WTC11 (cell line): ENCODE results near the gene RIBC2. TPM values are rescaled to one million over a fixed set of nuclear protein-coding genes. Genes with fewer than 3 reads are reported as not detected.

Experiments used
- ATAC-seq: fragments of 200-7000 bp; cut with Tn5 transposase; 2 replicates; pipeline ENCODE4 v1.10.0; 2021; ENCODE audit warnings: mild to moderate bottlenecking, moderate library complexity
- CTCF ChIA-PET: fragments of 300-600 bp; sonication (Branson Sonifier 250); formaldehyde crosslinking; loops from one replicate; lab custom pipeline; 2021; ENCODE audit warnings: antibody characterized with exemption; lab: Charles Lee
- POLR2A ChIA-PET: fragments of 350-600 bp; sonication (Branson Sonifier 250); formaldehyde crosslinking; loops from one replicate; lab custom pipeline; 2021; ENCODE audit warnings: antibody characterized with exemption; lab: Charles Lee
- DNase-seq: peaks from one replicate; pipeline ENCODE4 v3.0.0; 2021; ENCODE audit warnings: low spot score
- H3K27ac Mint-ChIP-seq: 2 replicates; pipeline ENCODE4 v1.8.0; 2021; ENCODE audit warnings: mixed read lengths
- H3K27me3 Mint-ChIP-seq: 2 replicates; pipeline ENCODE4 v1.8.0; 2021; ENCODE audit warnings: low read depth, mild to moderate bottlenecking, moderate library complexity, mixed read lengths
- H3K36me3 Mint-ChIP-seq: 2 replicates; pipeline ENCODE4 v1.8.0; 2021; ENCODE audit warnings: mixed read lengths
- H3K4me1 Mint-ChIP-seq: 2 replicates; pipeline ENCODE4 v1.8.0; 2022; ENCODE audit warnings: mixed read lengths
- H3K4me3 Mint-ChIP-seq: 2 replicates; pipeline ENCODE4 v1.8.0; 2021; ENCODE audit warnings: mild to moderate bottlenecking, moderate library complexity, mixed read lengths
- H3K9me3 Mint-ChIP-seq: 2 replicates; pipeline ENCODE4 v1.8.0; 2021; ENCODE audit warnings: mixed read lengths
- EMX1 ChIP-seq: fragments of 250-450 bp; sonication (Bioruptor Pico); IDR thresholded peaks from 2 replicates; pipeline ENCODE4 v1.8.0; 2021; ENCODE audit warnings: mild to moderate bottlenecking
- FOXK1 ChIP-seq: sonication (generic); formaldehyde crosslinking; IDR thresholded peaks from 2 replicates; pipeline ENCODE4 v1.8.0; 2022; ENCODE audit warnings: mild to moderate bottlenecking, moderate library complexity, missing genetic modification reagents
- FOXP1 ChIP-seq: sonication (generic); formaldehyde crosslinking; IDR thresholded peaks from 2 replicates; pipeline ENCODE4 v1.8.0; 2022; ENCODE audit warnings: missing genetic modification reagents, mild to moderate bottlenecking, moderate library complexity, borderline replicate concordance
- KAT7 ChIP-seq: sonication (generic); formaldehyde crosslinking; IDR thresholded peaks from 2 replicates; pipeline ENCODE4 v1.8.1; 2023; ENCODE audit warnings: missing genetic modification reagents, mild to moderate bottlenecking, borderline replicate concordance
- NFATC4 ChIP-seq: fragments of 250-450 bp; sonication (Bioruptor Pico); IDR thresholded peaks from 2 replicates; pipeline ENCODE4 v1.9.0; 2021; ENCODE audit warnings: mild to moderate bottlenecking
- NFE2L1 ChIP-seq: sonication (generic); formaldehyde crosslinking; IDR thresholded peaks from 2 replicates; pipeline ENCODE4 v1.8.1; 2023; ENCODE audit warnings: missing genetic modification reagents
- SMAD3 ChIP-seq: sonication (generic); formaldehyde crosslinking; IDR thresholded peaks from 2 replicates; pipeline ENCODE4 v1.8.0; 2022; ENCODE audit warnings: missing genetic modification reagents, mild to moderate bottlenecking, borderline replicate concordance
- ZNF138 ChIP-seq: sonication (generic); formaldehyde crosslinking; conservative IDR thresholded peaks from 2 replicates; pipeline ENCODE4 v1.8.1; 2022; ENCODE audit warnings: mild to moderate bottlenecking, moderate library complexity, missing genetic modification reagents
- ZNF219 ChIP-seq: sonication (generic); formaldehyde crosslinking; IDR thresholded peaks from 2 replicates; pipeline ENCODE4 v1.8.0; 2023; ENCODE audit warnings: missing genetic modification reagents, mild to moderate bottlenecking, borderline replicate concordance
- ZNF263 ChIP-seq: sonication (generic); formaldehyde crosslinking; IDR thresholded peaks from 2 replicates; pipeline ENCODE4 v1.8.1; 2022; ENCODE audit warnings: low read depth, mild to moderate bottlenecking, moderate library complexity, missing genetic modification reagents
- ZNF416 ChIP-seq: fragments of 250-450 bp; sonication (Bioruptor Pico); IDR thresholded peaks from 2 replicates; pipeline ENCODE4 v1.9.0; 2021; ENCODE audit warnings: mild to moderate bottlenecking, inconsistent platforms
- total RNA-seq: library from RNA; stranded (reverse); gene quantifications from 3 replicates; pipeline ENCODE4 v1.2.3, GENCODE V29; 2021
- TF ChIP-seq, protein P1 (sequence below): fragments of 250-450 bp; sonication (Bioruptor Pico); IDR thresholded peaks from 2 replicates; pipeline ENCODE4 v1.9.0; 2021; ENCODE audit warnings: mild to moderate bottlenecking
- TF ChIP-seq, protein P2 (sequence below): sonication (generic); formaldehyde crosslinking; IDR thresholded peaks from 2 replicates; pipeline ENCODE4 v1.8.0; 2022; ENCODE audit warnings: mild to moderate bottlenecking, missing genetic modification reagents
- TF ChIP-seq, protein P3 (sequence below): sonication (generic); formaldehyde crosslinking; IDR thresholded peaks from 2 replicates; pipeline ENCODE4 v1.8.1; 2023; ENCODE audit warnings: mild to moderate bottlenecking, missing genetic modification reagents
- TF ChIP-seq, protein P4 (sequence below): sonication (generic); formaldehyde crosslinking; IDR thresholded peaks from 2 replicates; pipeline ENCODE4 v1.8.0; 2023; ENCODE audit warnings: missing genetic modification reagents
- TF ChIP-seq, protein P5 (sequence below): sonication (generic); formaldehyde crosslinking; IDR thresholded peaks from 2 replicates; pipeline ENCODE4 v1.8.1; 2022; ENCODE audit warnings: mild to moderate bottlenecking, missing genetic modification reagents, moderate library complexity, borderline replicate concordance
- TF ChIP-seq, protein P6 (sequence below): sonication (generic); formaldehyde crosslinking; IDR thresholded peaks from 2 replicates; pipeline ENCODE4 v1.8.0; 2022; ENCODE audit warnings: missing genetic modification reagents
- TF ChIP-seq, protein P7 (sequence below): sonication (generic); formaldehyde crosslinking; IDR thresholded peaks from 2 replicates; pipeline ENCODE4 v1.8.0; 2022; ENCODE audit warnings: mild to moderate bottlenecking, missing genetic modification reagents

Gene RIBC2
- total RNA-seq, 1 experiment from 2014 or later: 2.4 TPM

DNA sequence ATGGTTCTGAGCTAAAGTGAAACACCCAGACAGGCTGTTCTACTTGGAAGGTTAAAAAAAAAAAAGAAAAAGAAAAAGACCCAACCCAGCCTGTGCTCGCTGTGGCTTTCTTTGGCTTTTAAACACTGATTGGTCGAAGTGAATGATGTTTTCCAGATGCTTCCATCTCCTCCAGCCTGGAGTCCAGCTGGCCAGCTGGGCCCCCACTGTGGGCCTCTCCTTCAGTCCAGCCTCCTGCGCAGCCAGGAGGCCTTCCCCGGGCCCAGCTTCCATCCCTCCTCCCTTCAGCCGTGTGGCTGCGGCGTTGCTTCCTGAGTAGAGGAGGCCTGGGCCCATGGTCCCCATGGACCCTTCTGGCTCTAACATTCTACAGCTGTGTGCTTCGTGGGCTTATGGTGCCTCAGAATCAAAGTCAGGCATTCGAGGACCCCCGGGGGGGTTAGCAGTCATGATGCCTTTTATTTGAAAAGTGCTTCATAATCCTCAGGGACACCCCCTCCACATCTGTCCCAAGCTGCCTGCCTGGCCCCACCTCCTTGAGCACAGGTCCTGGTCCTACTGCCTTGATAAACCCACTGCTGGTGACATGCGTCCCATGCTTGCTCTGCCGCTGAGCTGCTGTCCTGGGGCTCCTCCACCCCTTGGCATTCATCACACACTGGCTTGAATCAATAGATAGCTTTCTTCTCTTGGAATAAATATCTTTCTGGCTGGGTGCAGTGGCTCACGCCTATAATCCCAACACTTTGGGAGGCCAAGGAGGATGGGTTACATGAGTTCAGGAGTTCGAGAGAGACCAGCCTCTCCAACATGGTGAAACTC lies 47.0 kb downstream of the RIBC2 start:
- DNase-seq: no peak

More for the DNA sequence above, 47.0 kb downstream of the RIBC2 start:
- 0 out of 2 replicates have a peak, but pooled peaks cover 2% of the 10 kb centered on the region for H3K4me1 Mint-ChIP-seq
- TF ChIP-seq KAT7 (CRISPR knock-in tag): no peak
- TF ChIP-seq, protein P1, sequence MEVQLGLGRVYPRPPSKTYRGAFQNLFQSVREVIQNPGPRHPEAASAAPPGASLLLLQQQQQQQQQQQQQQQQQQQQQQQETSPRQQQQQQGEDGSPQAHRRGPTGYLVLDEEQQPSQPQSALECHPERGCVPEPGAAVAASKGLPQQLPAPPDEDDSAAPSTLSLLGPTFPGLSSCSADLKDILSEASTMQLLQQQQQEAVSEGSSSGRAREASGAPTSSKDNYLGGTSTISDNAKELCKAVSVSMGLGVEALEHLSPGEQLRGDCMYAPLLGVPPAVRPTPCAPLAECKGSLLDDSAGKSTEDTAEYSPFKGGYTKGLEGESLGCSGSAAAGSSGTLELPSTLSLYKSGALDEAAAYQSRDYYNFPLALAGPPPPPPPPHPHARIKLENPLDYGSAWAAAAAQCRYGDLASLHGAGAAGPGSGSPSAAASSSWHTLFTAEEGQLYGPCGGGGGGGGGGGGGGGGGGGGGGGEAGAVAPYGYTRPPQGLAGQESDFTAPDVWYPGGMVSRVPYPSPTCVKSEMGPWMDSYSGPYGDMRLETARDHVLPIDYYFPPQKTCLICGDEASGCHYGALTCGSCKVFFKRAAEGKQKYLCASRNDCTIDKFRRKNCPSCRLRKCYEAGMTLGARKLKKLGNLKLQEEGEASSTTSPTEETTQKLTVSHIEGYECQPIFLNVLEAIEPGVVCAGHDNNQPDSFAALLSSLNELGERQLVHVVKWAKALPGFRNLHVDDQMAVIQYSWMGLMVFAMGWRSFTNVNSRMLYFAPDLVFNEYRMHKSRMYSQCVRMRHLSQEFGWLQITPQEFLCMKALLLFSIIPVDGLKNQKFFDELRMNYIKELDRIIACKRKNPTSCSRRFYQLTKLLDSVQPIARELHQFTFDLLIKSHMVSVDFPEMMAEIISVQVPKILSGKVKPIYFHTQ (CRISPR knock-in tag): no peak
- TF ChIP-seq FOXK1 (CRISPR knock-in tag): no peak
- TF ChIP-seq, protein P2, sequence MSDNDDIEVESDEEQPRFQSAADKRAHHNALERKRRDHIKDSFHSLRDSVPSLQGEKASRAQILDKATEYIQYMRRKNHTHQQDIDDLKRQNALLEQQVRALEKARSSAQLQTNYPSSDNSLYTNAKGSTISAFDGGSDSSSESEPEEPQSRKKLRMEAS (CRISPR knock-in tag): no peak
- TF ChIP-seq ZNF219 (CRISPR knock-in tag): no peak
- TF ChIP-seq NFE2L1 (CRISPR knock-in tag): no peak
- TF ChIP-seq, protein P3, sequence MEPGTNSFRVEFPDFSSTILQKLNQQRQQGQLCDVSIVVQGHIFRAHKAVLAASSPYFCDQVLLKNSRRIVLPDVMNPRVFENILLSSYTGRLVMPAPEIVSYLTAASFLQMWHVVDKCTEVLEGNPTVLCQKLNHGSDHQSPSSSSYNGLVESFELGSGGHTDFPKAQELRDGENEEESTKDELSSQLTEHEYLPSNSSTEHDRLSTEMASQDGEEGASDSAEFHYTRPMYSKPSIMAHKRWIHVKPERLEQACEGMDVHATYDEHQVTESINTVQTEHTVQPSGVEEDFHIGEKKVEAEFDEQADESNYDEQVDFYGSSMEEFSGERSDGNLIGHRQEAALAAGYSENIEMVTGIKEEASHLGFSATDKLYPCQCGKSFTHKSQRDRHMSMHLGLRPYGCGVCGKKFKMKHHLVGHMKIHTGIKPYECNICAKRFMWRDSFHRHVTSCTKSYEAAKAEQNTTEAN (CRISPR knock-in tag): no peak
- TF ChIP-seq ZNF416 (CRISPR knock-in tag): no peak
- no peak for TF ChIP-seq SMAD3 (CRISPR knock-in tag)
- TF ChIP-seq EMX1 (CRISPR knock-in tag): no peak
- TF ChIP-seq ZNF263 (CRISPR knock-in tag): no peak
- TF ChIP-seq FOXP1 (CRISPR knock-in tag): no peak
- TF ChIP-seq, protein P4, sequence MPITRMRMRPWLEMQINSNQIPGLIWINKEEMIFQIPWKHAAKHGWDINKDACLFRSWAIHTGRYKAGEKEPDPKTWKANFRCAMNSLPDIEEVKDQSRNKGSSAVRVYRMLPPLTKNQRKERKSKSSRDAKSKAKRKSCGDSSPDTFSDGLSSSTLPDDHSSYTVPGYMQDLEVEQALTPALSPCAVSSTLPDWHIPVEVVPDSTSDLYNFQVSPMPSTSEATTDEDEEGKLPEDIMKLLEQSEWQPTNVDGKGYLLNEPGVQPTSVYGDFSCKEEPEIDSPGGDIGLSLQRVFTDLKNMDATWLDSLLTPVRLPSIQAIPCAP: no peak
- TF ChIP-seq, protein P5, sequence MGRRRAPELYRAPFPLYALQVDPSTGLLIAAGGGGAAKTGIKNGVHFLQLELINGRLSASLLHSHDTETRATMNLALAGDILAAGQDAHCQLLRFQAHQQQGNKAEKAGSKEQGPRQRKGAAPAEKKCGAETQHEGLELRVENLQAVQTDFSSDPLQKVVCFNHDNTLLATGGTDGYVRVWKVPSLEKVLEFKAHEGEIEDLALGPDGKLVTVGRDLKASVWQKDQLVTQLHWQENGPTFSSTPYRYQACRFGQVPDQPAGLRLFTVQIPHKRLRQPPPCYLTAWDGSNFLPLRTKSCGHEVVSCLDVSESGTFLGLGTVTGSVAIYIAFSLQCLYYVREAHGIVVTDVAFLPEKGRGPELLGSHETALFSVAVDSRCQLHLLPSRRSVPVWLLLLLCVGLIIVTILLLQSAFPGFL: no peak
- TF ChIP-seq ZNF138 (CRISPR knock-in tag): no peak
- TF ChIP-seq, protein P6, sequence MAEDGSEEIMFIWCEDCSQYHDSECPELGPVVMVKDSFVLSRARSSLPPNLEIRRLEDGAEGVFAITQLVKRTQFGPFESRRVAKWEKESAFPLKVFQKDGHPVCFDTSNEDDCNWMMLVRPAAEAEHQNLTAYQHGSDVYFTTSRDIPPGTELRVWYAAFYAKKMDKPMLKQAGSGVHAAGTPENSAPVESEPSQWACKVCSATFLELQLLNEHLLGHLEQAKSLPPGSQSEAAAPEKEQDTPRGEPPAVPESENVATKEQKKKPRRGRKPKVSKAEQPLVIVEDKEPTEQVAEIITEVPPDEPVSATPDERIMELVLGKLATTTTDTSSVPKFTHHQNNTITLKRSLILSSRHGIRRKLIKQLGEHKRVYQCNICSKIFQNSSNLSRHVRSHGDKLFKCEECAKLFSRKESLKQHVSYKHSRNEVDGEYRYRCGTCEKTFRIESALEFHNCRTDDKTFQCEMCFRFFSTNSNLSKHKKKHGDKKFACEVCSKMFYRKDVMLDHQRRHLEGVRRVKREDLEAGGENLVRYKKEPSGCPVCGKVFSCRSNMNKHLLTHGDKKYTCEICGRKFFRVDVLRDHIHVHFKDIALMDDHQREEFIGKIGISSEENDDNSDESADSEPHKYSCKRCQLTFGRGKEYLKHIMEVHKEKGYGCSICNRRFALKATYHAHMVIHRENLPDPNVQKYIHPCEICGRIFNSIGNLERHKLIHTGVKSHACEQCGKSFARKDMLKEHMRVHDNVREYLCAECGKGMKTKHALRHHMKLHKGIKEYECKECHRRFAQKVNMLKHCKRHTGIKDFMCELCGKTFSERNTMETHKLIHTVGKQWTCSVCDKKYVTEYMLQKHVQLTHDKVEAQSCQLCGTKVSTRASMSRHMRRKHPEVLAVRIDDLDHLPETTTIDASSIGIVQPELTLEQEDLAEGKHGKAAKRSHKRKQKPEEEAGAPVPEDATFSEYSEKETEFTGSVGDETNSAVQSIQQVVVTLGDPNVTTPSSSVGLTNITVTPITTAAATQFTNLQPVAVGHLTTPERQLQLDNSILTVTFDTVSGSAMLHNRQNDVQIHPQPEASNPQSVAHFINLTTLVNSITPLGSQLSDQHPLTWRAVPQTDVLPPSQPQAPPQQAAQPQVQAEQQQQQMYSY (CRISPR knock-in tag): no peak
- TF ChIP-seq NFATC4 (CRISPR knock-in tag): no peak
- TF ChIP-seq, protein P7, sequence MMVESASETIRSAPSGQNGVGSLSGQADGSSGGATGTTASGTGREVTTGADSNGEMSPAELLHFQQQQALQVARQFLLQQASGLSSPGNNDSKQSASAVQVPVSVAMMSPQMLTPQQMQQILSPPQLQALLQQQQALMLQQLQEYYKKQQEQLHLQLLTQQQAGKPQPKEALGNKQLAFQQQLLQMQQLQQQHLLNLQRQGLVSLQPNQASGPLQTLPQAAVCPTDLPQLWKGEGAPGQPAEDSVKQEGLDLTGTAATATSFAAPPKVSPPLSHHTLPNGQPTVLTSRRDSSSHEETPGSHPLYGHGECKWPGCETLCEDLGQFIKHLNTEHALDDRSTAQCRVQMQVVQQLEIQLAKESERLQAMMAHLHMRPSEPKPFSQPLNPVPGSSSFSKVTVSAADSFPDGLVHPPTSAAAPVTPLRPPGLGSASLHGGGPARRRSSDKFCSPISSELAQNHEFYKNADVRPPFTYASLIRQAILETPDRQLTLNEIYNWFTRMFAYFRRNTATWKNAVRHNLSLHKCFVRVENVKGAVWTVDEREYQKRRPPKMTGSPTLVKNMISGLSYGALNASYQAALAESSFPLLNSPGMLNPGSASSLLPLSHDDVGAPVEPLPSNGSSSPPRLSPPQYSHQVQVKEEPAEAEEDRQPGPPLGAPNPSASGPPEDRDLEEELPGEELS (CRISPR knock-in tag): no peak
- TF ChIP-seq, all 79 proteins: peak for 0
- peaks cover 14% of the 10 kb centered on the region for H3K36me3 Mint-ChIP-seq
- no peak for ATAC-seq
- H3K9me3 Mint-ChIP-seq: peaks cover 15% of the 10 kb centered on the region
- H3K4me3 Mint-ChIP-seq: no peak overlapping the region
- H3K27me3 Mint-ChIP-seq: no peaks in the 10 kb centered on the region
- ChIA-PET CTCF (interaction anchor here (0.6 to 1.3 kb wide), 2 partner anchors 10 to 166 kb away, joined by 3 to 4 read pairs; no protein-coding TSS in a partner anchor), POLR2A (interaction anchor here (0.5 to 0.6 kb wide), 3 partner anchors 86 to 2000 kb away, joined by 3 to 5 read pairs (median 5); no protein-coding TSS in a partner anchor)
- no peak overlapping the region for H3K27ac Mint-ChIP-seq
